A549 (cell line): Measurements from ENCODE around the gene IFTAP.

Experiments
- CHD2 ChIP-seq: fragments of 150-350 bp; IDR thresholded peaks from 2 replicates; pipeline ENCODE4 v1.6.1; 2014; ENCODE audit warnings: low read length; ENCODE audit not compliant: partially characterized antibody
- EP300 ChIP-seq, 2 experiments: fragments of >200 bp; sonication (Bioruptor Twin); formaldehyde crosslinking; IDR thresholded peaks; 2 replicates in 1 of 2; 3 replicates in 1 of 2; pipeline ENCODE4 v1.6.1; 2016 to 2017
- GATA3 ChIP-seq: IDR thresholded peaks from 2 replicates; pipeline ENCODE4 v1.6.1; 2012; ENCODE audit warnings: borderline replicate concordance
- SMC3 ChIP-seq: fragments of >200 bp; sonication (Bioruptor Twin); formaldehyde crosslinking; IDR thresholded peaks from 3 replicates; pipeline ENCODE4 v1.6.1; 2018; ENCODE audit warnings: inconsistent platforms
- USF2 ChIP-seq: fragments of 450-650 bp; IDR thresholded peaks from 2 replicates; pipeline ENCODE4 v1.6.1; 2014; ENCODE audit warnings: antibody characterized with exemption
- TF ChIP-seq, protein P1 (sequence below): fragments of >200 bp; sonication (Bioruptor Twin); formaldehyde crosslinking; IDR thresholded peaks from 3 replicates; pipeline ENCODE4 v1.5.1; 2016
- TF ChIP-seq, protein P2 (sequence below): IDR thresholded peaks from 2 replicates; pipeline ENCODE4 v1.6.1; 2012; ENCODE audit warnings: low read depth, borderline replicate concordance

DNA sequence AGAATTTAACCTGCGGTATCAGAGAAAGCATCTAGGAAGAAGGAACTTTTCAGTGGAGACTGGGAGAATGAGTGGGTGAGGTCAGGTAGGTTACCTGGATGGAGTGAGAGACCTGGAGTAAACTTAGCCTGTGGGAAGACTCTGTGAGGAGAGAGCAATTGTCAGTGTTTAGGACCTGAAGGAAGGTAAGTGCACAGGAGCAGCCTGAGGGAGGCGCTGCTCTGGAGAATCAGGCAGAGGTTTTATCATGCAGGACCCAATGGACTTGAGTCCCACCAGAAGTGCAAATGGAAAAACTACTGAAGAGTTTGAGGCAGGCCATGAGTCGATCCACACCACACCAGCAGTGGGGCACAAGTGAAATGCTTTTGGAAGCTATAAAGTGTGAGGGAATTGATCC lies 10.6 kb upstream of the IFTAP start:
- TF ChIP-seq SMC3 (no peak), EP300 (IDR thresholded peaks at IDR 0.05) (no peak), CHD2 (no peak), USF2 (no peak), GATA3 (no peak)
- TF ChIP-seq, protein P1, sequence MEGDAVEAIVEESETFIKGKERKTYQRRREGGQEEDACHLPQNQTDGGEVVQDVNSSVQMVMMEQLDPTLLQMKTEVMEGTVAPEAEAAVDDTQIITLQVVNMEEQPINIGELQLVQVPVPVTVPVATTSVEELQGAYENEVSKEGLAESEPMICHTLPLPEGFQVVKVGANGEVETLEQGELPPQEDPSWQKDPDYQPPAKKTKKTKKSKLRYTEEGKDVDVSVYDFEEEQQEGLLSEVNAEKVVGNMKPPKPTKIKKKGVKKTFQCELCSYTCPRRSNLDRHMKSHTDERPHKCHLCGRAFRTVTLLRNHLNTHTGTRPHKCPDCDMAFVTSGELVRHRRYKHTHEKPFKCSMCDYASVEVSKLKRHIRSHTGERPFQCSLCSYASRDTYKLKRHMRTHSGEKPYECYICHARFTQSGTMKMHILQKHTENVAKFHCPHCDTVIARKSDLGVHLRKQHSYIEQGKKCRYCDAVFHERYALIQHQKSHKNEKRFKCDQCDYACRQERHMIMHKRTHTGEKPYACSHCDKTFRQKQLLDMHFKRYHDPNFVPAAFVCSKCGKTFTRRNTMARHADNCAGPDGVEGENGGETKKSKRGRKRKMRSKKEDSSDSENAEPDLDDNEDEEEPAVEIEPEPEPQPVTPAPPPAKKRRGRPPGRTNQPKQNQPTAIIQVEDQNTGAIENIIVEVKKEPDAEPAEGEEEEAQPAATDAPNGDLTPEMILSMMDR = no peak
- TF ChIP-seq, protein P2, sequence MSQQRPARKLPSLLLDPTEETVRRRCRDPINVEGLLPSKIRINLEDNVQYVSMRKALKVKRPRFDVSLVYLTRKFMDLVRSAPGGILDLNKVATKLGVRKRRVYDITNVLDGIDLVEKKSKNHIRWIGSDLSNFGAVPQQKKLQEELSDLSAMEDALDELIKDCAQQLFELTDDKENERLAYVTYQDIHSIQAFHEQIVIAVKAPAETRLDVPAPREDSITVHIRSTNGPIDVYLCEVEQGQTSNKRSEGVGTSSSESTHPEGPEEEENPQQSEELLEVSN = no peak
